Ovary (tissue), 3 donors: ENCODE results near the gene OTOP2.

ENCODE experiments used
- CTCF ChIP-seq, 3 donors: fragments of 450-650 bp in 2 of 3; fragments of 200-600 bp in 1 of 3; IDR thresholded peaks; one replicate each; pipeline versions ENCODE4 v1.5.1 to v1.8.0; 2016 to 2022; ENCODE audit warnings: antibody characterized with exemption in 3 of 3, mild to moderate bottlenecking in 1 of 3
- EP300 ChIP-seq: sonication (generic); formaldehyde crosslinking; IDR thresholded peaks from one replicate; pipeline ENCODE4 v1.6.1; 2017; ENCODE audit warnings: antibody characterized with exemption
- POLR2A ChIP-seq: fragments of 450-650 bp; IDR thresholded peaks from one replicate; pipeline ENCODE4 v1.6.1; 2017; ENCODE audit warnings: antibody characterized with exemption, mild to moderate bottlenecking, moderate library complexity
- donor health status: DM: no; HTN: no; CAD: no.

DNA sequence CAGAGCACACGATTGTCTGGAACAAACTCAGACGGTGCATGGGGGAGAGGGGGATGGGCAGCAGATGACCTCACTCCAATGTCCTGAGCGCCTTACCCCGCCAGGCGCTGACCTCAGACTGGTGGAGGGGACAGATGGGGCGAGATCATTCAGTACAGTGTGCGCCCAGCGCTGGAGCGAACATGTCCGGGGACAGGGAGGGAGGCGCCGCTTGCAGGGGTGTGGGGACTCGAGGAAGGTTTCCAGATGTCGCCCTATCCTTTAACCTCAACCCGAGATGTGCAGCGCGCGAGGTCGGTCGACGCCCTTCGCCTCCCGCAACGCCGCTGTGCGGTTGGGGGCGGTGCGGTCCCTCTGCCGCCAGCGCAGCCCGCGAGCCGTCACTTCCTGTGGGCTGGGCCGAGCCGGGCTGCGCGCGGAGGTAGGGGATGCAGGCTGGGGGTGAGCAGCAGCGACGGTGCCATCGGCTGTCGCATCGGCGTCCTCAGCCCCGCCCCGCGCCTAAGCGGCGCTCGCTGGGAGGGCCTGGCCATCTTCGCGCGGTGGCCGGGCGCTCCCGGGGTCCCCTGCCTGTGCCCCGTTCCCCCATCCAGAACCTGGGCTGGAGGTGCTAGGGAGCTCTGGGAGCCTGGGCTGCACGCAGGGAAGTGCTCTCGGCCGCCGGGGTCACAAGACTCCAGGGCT lies 58.0 kb downstream of the OTOP2 start:
- TF ChIP-seq CTCF (IDR thresholded peaks at IDR 0.05) (no peak), EP300 (no peak), POLR2A (peak; percentile 37)
